ENCODE results near the gene LYST.

DNA sequence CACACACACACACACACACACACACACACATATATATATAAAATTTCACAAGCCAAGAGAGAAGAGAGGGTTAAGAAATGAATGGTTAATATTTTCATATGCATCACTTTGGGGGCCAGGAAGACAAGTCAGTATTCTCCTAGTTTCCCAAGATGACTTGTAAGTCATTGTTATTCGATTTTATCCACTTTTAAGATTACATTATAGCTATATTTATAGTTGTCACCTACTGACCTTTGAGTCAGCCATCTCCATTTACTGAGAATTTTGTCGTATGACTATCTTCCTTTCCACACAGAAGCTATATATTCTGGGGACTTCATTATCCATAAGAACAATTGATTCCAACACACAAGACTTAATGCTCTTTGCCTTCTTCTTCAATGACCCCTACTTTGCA lies 8.9 kb downstream of the LYST start:
- TF ChIP-seq CTCF (IDR thresholded peaks at IDR 0.05) (no peak), EP300 (IDR thresholded peaks at IDR 0.05) (no peak), POLR2A (IDR thresholded peaks at IDR 0.05; ENCODE audit: low read depth) (no peak), POLR2AphosphoS5 (IDR thresholded peaks at IDR 0.05) (no peak)
